K562 (cell line): Measurements from ENCODE around the gene BTBD2. TPM values are rescaled to one million over a fixed set of nuclear protein-coding genes. Genes with fewer than 3 reads are reported as not detected.

Source experiments
- ATAC-seq: fragments of 200-7000 bp; cut with Tn5 transposase; 3 replicates; pipeline ENCODE4 v1.9.1; 2020; ENCODE audit warnings: moderate library complexity
- BruUV-seq: library from RNA; stranded (reverse); fragments of 400-500 nt; replicated peaks from 2 replicates; lab custom pipeline; 2021; lab: Mats Ljungman, UMichigan
- CTCF ChIA-PET: fragments of 300-600 bp; formaldehyde crosslinking; extraction: SDS; loops from one replicate; lab custom pipeline; 2021; ENCODE audit warnings: low intra/inter-chr PET ratio; lab: Yijun Ruan, JAX
- POLR2A ChIA-PET: fragments of 300-600, 350-650 bp; sonication (Branson Sonifier 250); formaldehyde crosslinking; extraction: SDS; loops from one replicate; lab custom pipeline; 2021; ENCODE audit warnings: antibody characterized with exemption, inconsistent platforms; lab: Yijun Ruan, JAX
- DNase-seq, 4 experiments: peaks; one replicate each; pipeline versions ENCODE4 v3.0.0 to v3.0.0-alpha.2; 2011 to 2018; ENCODE audit warnings: low spot score in 3 of 4, mixed read lengths in 3 of 4; ENCODE audit errors: extremely low read depth in 1 of 4
- FAIRE-seq: peaks from 2 replicates; lab custom pipeline; 2011; peaks lifted over from hg19 to GRCh38; lab: Jason Lieb, UNC
- H2AFZ ChIP-seq: 2 replicates; pipeline ENCODE4 v1.6.0; 2011; ENCODE audit warnings: low read depth, low read length, control low read depth, inconsistent platforms
- H3K27ac ChIP-seq: fragments of 200-600 bp; 3 replicates; pipeline ENCODE4 v1.8.0; 2011; ENCODE audit warnings: low read depth, mild to moderate bottlenecking, control low read depth, inconsistent platforms, low read length, moderate library complexity, mixed read lengths; ENCODE audit errors: extremely low read depth
- H3K27me3 ChIP-seq, 2 experiments: fragments of 300-600 bp in 1 of 2; 2 replicates in 1 of 2; 3 replicates in 1 of 2; pipeline versions ENCODE4 v1.6.0 to v1.8.0; 2011; ENCODE audit warnings: inconsistent platforms in 2 of 2, low read length in 2 of 2, mild to moderate bottlenecking in 1 of 2, mixed read lengths in 1 of 2, moderate library complexity in 1 of 2; ENCODE audit not compliant: control insufficient read depth in 2 of 2, insufficient read depth in 2 of 2
- H3K36me3 ChIP-seq: fragments of 300-600 bp; 3 replicates; pipeline ENCODE4 v1.8.0; 2011; ENCODE audit warnings: mild to moderate bottlenecking, low read length, inconsistent platforms; ENCODE audit not compliant: control insufficient read depth, insufficient read depth
- H3K4me1 ChIP-seq, 2 experiments: fragments of 200-600 bp in 1 of 2; replicated peaks in 1 of 2; 2 replicates in 1 of 2; 3 replicates in 1 of 2; pipeline versions ENCODE4 v1.5.1 to v1.8.0; 2011; ENCODE audit warnings: inconsistent platforms in 2 of 2, low read length in 2 of 2, mild to moderate bottlenecking in 1 of 2, mixed read lengths in 1 of 2, moderate library complexity in 1 of 2; ENCODE audit not compliant: control insufficient read depth in 2 of 2, insufficient read depth in 2 of 2
- H3K4me2 ChIP-seq: 2 replicates; pipeline ENCODE4 v1.6.1; 2011; ENCODE audit warnings: low read length, control low read depth, inconsistent platforms, mixed read lengths; ENCODE audit not compliant: insufficient read depth
- H3K4me3 ChIP-seq: fragments of 200-600 bp; sonication (generic), shearing (Covaris generic); 2 replicates; pipeline ENCODE4 v1.5.1; 2016; ENCODE audit warnings: control low read depth, inconsistent platforms
- H3K79me2 ChIP-seq: fragments of 200-600 bp; 3 replicates; pipeline ENCODE4 v1.8.0; 2011; ENCODE audit warnings: low read length, inconsistent platforms; ENCODE audit not compliant: control insufficient read depth, insufficient read depth
- H3K9ac ChIP-seq, 2 experiments: 2 replicates each; pipeline versions ENCODE4 v1.6.0 to v1.6.1; 2011; ENCODE audit warnings: low read depth in 2 of 2, low read length in 2 of 2, control low read depth in 1 of 2, inconsistent platforms in 1 of 2, mild to moderate bottlenecking in 1 of 2, mixed read lengths in 1 of 2; ENCODE audit not compliant: insufficient read depth in 1 of 2
- H3K9me1 ChIP-seq: one replicate; pipeline ENCODE4 v1.6.0; 2011; ENCODE audit warnings: inconsistent platforms, mild to moderate bottlenecking, low read length, moderate library complexity; ENCODE audit not compliant: control insufficient read depth, insufficient read depth
- H3K9me3 ChIP-seq: replicated peaks from 2 replicates; pipeline ENCODE4 v1.5.1; 2011; ENCODE audit warnings: low read depth, low read length, inconsistent platforms; ENCODE audit not compliant: control insufficient read depth, insufficient read depth
- H4K20me1 ChIP-seq: replicated peaks from 2 replicates; pipeline ENCODE4 v1.6.1; 2011; ENCODE audit warnings: low read length, inconsistent platforms, mixed read lengths; ENCODE audit not compliant: control insufficient read depth, insufficient read depth
- ASH1L ChIP-seq: fragments of 450-650 bp; IDR thresholded peaks from 2 replicates; pipeline ENCODE4 v1.6.1; 2018; ENCODE audit warnings: borderline replicate concordance, mild to moderate bottlenecking, low read depth; ENCODE audit not compliant: partially characterized antibody
- NCOR1 ChIP-seq: fragments of 450-650 bp; IDR thresholded peaks from 2 replicates; pipeline ENCODE4 v1.6.1; 2016; ENCODE audit warnings: mild to moderate bottlenecking, moderate library complexity
- POLR2A ChIP-seq: fragments of 450-650 bp; conservative IDR thresholded peaks from 2 replicates; pipeline ENCODE4 v1.6.1; 2016
- POLR2B ChIP-seq: fragments of 450-650 bp; IDR thresholded peaks from 2 replicates; pipeline ENCODE4 v1.6.1; 2018; ENCODE audit warnings: low read depth; ENCODE audit not compliant: partially characterized antibody
- POLR2G ChIP-seq: fragments of 200-400 bp; formaldehyde crosslinking; IDR thresholded peaks from 2 replicates; pipeline ENCODE4 v1.6.1; 2017; ENCODE audit warnings: low read depth, mild to moderate bottlenecking, antibody characterized with exemption, low read length, moderate library complexity
- TARDBP ChIP-seq: fragments of 450-650 bp; IDR thresholded peaks from 2 replicates; pipeline ENCODE4 v1.6.1; 2016
- ZNF24 ChIP-seq: fragments of 450-650 bp; IDR thresholded peaks from 2 replicates; pipeline ENCODE4 v1.6.1; 2016
- WGBS: fragments of 100-300 bp; shearing (Covaris generic); methylation state at CpG from one replicate; pipeline ENCODE4 v1.1.6; 2016; ENCODE audit warnings: low coverage, mixed read lengths; ENCODE audit not compliant: insufficient coverage; ENCODE audit errors: missing lambda C conversion rate; 5-methylcytosine and 5-hydroxymethylcytosine counted together
- in situ Hi-C: fragments of 300-500 bp; cut with MboI; formaldehyde crosslinking; loops from 4 replicates; pipeline ENCODE4 v1.15.0; 2018; ENCODE audit warnings: inconsistent platforms, mixed read lengths
- intact Hi-C: fragments of 100-400 bp; cut with micrococcal nuclease; formaldehyde crosslinking; loops from 2 replicates; pipeline ENCODE4 v1.14.2; 2022
- polyA plus RNA-seq, 8 experiments: library from polyadenylated mRNA; depleted of rRNA in 4 of 8; stranded (reverse) in 5 of 8; unstranded in 3 of 8; fragments of >200 nt; fragmentation: Nextera tagmentation in 2 of 8; fragmentation: Illumina TruSeq in 1 of 8; extraction: Ambion mirVana in 2 of 8; extraction: Trizol in 1 of 8; gene quantifications; 2 replicates each; pipeline versions ENCODE4 v1.2.1 to v1.2.3, GENCODE V29; 2011 to 2014; ENCODE audit warnings: inconsistent platforms in 1 of 8, missing spikeins in 1 of 8
- total RNA-seq, 7 experiments: library from RNA; depleted of rRNA in 6 of 7; stranded (reverse); fragments of >200 nt in 6 of 7; fragmentation: Illumina TruSeq in 2 of 7; extraction: Trizol in 2 of 7; gene quantifications; 2 replicates each; pipeline versions ENCODE4 v1.2.1 to v1.2.3, GENCODE V29; 2011 to 2021; ENCODE audit warnings: low replicate concordance in 1 of 7
- TF ChIP-seq, protein P1 (sequence below): fragments of 450-650 bp; formaldehyde crosslinking; IDR thresholded peaks from 2 replicates; pipeline ENCODE4 v1.4.0; 2022; ENCODE audit warnings: missing genetic modification characterization
- TF ChIP-seq, protein P2 (sequence below), 3 experiments: fragments of 200-800 bp in 1 of 3; sonication (Bioruptor generic) in 1 of 3; sonication (generic) in 1 of 3; formaldehyde crosslinking in 1 of 3; IDR thresholded peaks; 2 replicates each; pipeline versions ENCODE4 v1.6.1 to v1.8.0; 2016 to 2022; ENCODE audit warnings: mild to moderate bottlenecking in 2 of 3, missing compliant biosample characterization in 2 of 3, missing genetic modification characterization in 2 of 3, missing genetic modification reagents in 1 of 3

Gene BTBD2
- total and polyA plus RNA-seq, 9 of the 15 experiments (the other 6 are each of a cell fraction or from before 2014, with no cell fraction given), result 0.10 to 15.6 (median 6.9) TPM

DNA sequence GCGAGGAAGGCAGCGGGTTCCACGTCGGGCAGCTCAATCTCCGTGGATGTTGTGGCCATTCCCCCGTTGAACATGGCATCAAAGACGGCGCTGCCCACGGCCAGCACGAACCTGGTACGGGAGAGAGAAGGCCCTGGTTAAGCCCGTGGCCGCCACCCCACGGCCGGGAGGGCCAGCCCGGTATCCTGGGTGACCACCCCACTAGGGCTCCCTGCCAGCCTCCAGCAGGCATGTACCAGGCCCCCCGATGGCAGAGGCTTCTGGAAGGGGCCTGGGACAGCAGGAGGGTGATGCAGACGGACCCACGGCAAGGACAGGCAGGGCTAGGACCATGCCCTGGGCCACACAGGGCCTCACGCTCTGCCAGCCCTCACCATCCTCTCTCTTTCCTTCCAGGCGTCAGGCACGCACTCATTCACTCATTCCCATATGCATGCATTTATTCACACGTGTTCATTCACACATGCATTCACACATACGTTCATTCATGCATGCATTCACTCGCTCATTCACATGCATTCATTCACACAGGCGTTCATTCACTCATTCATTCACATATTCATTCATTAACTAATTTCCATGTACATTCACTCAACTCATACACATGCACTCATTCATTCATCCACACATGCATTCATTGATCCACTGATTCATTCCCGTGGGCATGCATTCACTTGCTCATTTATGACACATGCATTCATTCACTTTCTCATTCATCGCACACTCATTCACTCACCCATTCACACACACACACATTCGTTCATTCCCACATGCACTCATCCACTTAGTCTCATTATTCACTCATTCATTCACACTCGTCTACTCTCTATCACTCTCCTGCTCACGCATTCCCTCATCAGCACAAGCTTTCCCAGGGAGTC lies 17.9 kb downstream of the BTBD2 start:
- no peak overlapping the region for H3K9ac ChIP-seq
- no peak overlapping the region for H3K27ac ChIP-seq
- H2AFZ ChIP-seq, result no peak overlapping the region
- TF ChIP-seq ZNF24 (peak; percentile 97), POLR2G (peak; percentile 63), POLR2A (0 out of 2 replicates have a peak, but pooled peaks have one; percentile 17), ASH1L (no peak), TARDBP (peak; percentile 64; the same call in 1 of the 2 replicates), NCOR1 (no peak), POLR2B (peak; percentile 44)
- TF ChIP-seq, protein P1, sequence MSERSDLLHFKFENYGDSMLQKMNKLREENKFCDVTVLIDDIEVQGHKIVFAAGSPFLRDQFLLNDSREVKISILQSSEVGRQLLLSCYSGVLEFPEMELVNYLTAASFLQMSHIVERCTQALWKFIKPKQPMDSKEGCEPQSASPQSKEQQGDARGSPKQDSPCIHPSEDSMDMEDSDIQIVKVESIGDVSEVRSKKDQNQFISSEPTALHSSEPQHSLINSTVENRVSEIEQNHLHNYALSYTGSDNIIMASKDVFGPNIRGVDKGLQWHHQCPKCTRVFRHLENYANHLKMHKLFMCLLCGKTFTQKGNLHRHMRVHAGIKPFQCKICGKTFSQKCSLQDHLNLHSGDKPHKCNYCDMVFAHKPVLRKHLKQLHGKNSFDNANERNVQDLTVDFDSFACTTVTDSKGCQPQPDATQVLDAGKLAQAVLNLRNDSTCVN (CRISPR knock-in tag), result 0 out of 2 replicates have a peak, but pooled peaks have one; percentile 34
- TF ChIP-seq, protein P2, sequence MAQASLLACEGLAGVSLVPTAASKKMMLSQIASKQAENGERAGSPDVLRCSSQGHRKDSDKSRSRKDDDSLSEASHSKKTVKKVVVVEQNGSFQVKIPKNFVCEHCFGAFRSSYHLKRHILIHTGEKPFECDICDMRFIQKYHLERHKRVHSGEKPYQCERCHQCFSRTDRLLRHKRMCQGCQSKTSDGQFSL (CRISPR knock-in tag; IDR thresholded peaks at IDR 0.05), result no peak
- TF ChIP-seq, protein P2 (tag; IDR thresholded peaks at IDR 0.05), result no peak
- no peak for ATAC-seq
- no peak for FAIRE-seq
- POLR2A ChIA-PET, result interaction anchor here (0.6 to 0.7 kb wide), 4 partner anchors 9 to 241 kb away, joined by 3 to 4 read pairs (median 3); no protein-coding TSS in a partner anchor
- 59% methylated on average over 30 of the region's 31 CpGs for WGBS
- CTCF ChIA-PET, result no interaction called here
- H3K9me1 ChIP-seq, result no peaks in the 10 kb centered on the region
- no TSS peak for BruUV-seq
- no peak overlapping the region for H3K4me2 ChIP-seq
- peaks cover 0 to 28% of the 10 kb centered on the region in 2 experiments; a peak in 3 of 5 replicates for H3K4me1 ChIP-seq
- no peaks in the 10 kb centered on the region; the same call in 1 of the 2 replicates for H4K20me1 ChIP-seq
- no peaks in the 10 kb centered on the region for H3K9me3 ChIP-seq
- no peaks in the 10 kb centered on the region for H3K79me2 ChIP-seq
- H3K4me3 ChIP-seq, result no peak overlapping the region
- intact Hi-C loops (no loop called here), in situ Hi-C loops (no loop called here)
- no peaks in the 10 kb centered on the region for H3K36me3 ChIP-seq
- DNase-seq, result no peak
- no peaks in the 10 kb centered on the region for H3K27me3 ChIP-seq
